Measurements from ENCODE around the gene G6PD.

The G6PD gene

DNA sequence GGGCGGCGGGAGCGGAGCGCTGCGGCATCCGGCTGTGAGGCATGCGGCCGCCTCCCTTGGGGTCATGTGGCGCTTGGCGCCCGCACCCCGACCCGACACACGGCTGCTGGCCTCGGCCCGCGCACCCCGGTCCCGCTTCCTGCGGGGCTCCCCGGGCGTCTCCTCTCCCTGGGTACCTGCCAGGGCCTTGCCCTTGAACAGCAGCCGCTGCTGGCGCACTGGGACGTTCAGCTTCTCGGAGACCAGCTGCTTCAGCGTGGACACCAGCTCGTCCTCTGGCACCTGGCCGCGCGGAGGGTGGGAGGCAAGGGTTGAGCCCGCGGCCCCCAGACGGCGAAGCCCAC, 60.6 kb downstream of the G6PD start:
- no peak for DNase-seq

- DNase-seq = no peak
Observed at GRCh38 chrX:154485150-154486051, 61.2 kb downstream of the G6PD start.

DNA sequence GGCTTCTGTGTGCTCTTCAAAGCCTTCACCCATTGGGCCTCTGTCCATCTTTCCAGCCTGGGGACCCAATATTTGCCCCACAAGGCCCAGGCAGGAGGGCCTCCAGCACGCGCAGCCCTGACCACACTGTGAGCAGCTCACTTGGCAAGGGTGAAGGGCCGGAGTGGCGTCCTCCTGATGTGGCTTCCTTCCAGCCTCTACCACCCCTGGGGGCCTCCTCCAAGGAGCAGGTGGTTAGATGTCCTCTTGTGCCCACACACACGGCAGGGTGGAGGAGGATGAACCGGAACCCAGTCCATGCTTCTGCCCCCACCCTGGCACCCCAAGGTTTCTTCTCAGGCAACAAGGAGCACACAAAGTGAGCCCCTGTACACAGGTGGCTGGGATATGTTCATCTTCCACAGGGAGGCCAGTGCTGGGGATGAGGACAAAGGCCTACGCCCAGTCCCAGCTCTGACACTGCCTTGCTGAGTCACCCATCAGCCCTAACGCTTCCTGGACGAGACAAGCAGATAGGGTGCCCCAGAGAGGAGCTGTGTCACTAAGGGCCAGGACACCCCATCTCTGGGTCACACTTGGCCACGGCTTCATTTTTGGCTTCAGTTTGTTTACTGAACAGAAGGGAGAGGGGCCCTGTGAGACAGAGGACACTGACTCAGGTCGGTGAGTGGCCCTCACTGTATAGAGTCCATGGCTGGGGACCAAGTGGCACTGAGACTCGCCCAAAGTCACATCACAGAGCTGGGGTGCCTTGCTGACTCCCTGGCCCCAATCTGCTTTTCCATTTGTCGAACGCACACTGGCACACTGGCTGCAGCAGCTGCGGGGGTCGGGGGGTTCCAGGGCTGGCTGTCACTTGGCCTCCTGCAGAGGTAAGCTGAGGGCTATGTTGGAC, 62.1 kb downstream of the G6PD start:
- DNase-seq = peak in 1 of 2 donors; percentile 17

- no peak for DNase-seq
Observed at GRCh38 chrX:154483325-154483724, 63.3 kb downstream of the G6PD start.

- DNase-seq = no peak
Observed at GRCh38 chrX:154482786-154483185, 63.9 kb downstream of the G6PD start.

DNA sequence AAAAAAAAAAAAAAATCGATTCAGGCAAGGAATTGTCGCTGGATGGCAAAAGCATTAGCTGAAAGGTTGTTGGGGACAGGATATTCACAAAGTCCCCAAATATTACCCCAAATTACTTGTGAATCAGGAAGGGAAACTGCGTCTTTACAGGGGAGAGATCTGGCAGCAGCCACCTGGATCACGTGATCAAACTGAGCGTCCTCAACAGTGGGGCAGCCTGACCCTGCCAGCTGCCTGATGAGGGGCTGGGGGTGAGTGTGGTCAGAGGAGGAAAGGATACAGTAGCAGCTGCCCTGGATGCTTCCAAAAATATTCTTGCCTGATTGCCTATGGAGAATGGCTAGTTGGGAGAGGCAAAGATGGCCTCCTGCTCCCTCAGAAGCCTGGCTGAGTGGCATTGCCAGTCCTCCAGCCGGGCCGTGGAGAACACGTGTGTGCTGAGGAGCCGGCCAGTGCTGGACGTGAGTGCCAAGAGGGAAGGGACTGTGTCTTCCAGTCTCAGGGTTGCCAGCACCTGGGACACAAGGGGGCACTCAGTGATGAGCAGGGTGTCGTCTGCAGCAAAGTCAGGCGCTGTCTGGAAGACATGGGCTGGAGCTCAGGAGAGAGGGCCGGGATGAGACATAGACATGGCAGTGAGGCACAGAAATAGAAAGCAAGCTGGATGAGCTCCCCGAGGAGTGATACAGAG, 64.6 kb downstream of the G6PD start:
- no peak for DNase-seq

Data from inflammatory macrophage treated with lipopolysaccharide for 1 hour (primary cell).